ENCODE data around the gene NAP1L5. TPM values are rescaled to one million over a fixed set of nuclear protein-coding genes. Genes with fewer than 3 reads are reported as not detected.

NAP1L5 gene
- total and polyA plus RNA-seq, 2 donors (not counting 1 experiment from before 2014, with no cell fraction given), result 8.9 to 14.1 TPM

DNA sequence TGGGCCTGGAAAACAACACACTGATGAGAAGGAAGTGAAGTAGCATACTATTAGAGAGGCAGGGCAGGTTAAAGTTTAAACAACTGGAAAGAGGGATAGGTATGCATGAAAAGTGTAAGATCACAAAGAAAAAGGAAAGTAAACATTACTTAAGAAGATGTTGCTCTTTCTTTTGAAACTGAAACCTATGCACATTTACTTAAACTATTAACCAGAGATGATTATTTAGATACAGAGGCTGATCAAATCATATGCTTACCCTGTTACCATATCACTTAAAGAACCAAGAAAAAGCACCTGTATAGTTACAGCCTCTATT is 37.8 kb downstream of the NAP1L5 start:
- Histone ChIP-seq H3K4me1 (ENCODE audit: control insufficient read depth, extremely low read depth, insufficient read depth, low read length) (peaks cover 28% of the 10 kb centered on the region), H3K36me3 (ENCODE audit: control insufficient read depth, insufficient read depth, low read length) (no peaks in the 10 kb centered on the region), H3K27me3 (ENCODE audit: control insufficient read depth, insufficient read depth, low read length) (no peaks in the 10 kb centered on the region), H3K4me3 (replicated peaks in 1 of 4; ENCODE audit: control extremely low read depth in 1 of 4, insufficient read depth in 1 of 4, low read depth in 3 of 4, low read length in 4 of 4) (no peak overlapping the region), H2AFZ (ENCODE audit: low read length) (no peak overlapping the region), H4K20me1 (ENCODE audit: control insufficient read depth, extremely low read depth, insufficient read depth, low read length) (no peaks in the 10 kb centered on the region), H3K79me2 (ENCODE audit: control insufficient read depth, insufficient read depth, low read length) (no peaks in the 10 kb centered on the region), H3K4me2 (ENCODE audit: extremely low read depth, insufficient read depth, low read length) (no peak overlapping the region), H3K27ac (ENCODE audit: insufficient read depth, low read length) (no peak overlapping the region), H3K9ac (ENCODE audit: insufficient read depth, low read length) (no peak overlapping the region), H3K9me3 (ENCODE audit: control insufficient read depth, insufficient read depth, low read depth, low read length) (no peaks in the 10 kb centered on the region)
- DNase-seq (ENCODE audit: low read depth in 2 of 2), result no peak
- TF ChIP-seq CTCF (conservative IDR thresholded peaks at IDR 0.05 in 1 of 2, IDR thresholded peaks at IDR 0.05 in 1 of 2; ENCODE audit: low read depth in 1 of 2, low read length in 2 of 2) (no peak), EZH2 (IDR thresholded peaks at IDR 0.05; ENCODE audit: low read length, missing control alignments) (no peak)

GRCh38 chr4:88659055-88659889 is 38.4 kb downstream of the NAP1L5 start:
- Histone ChIP-seq H3K27me3 (ENCODE audit: control insufficient read depth, insufficient read depth, low read length) (no peaks in the 10 kb centered on the region), H3K9ac (ENCODE audit: insufficient read depth, low read length) (no peak overlapping the region), H3K36me3 (ENCODE audit: control insufficient read depth, insufficient read depth, low read length) (no peaks in the 10 kb centered on the region), H4K20me1 (ENCODE audit: control insufficient read depth, extremely low read depth, insufficient read depth, low read length) (no peaks in the 10 kb centered on the region), H3K4me2 (ENCODE audit: extremely low read depth, insufficient read depth, low read length) (peak overlapping the region; percentile 17), H2AFZ (ENCODE audit: low read length) (peak overlapping the region; percentile 31), H3K79me2 (ENCODE audit: control insufficient read depth, insufficient read depth, low read length) (no peaks in the 10 kb centered on the region), H3K9me3 (ENCODE audit: control insufficient read depth, insufficient read depth, low read depth, low read length) (no peaks in the 10 kb centered on the region), H3K27ac (ENCODE audit: insufficient read depth, low read length) (peak overlapping the region; percentile 31), H3K4me1 (ENCODE audit: control insufficient read depth, extremely low read depth, insufficient read depth, low read length) (peaks cover 28% of the 10 kb centered on the region), H3K4me3 (replicated peaks in 1 of 4; ENCODE audit: control extremely low read depth in 1 of 4, insufficient read depth in 1 of 4, low read depth in 3 of 4, low read length in 4 of 4) (no peak overlapping the region)
- TF ChIP-seq EZH2 (IDR thresholded peaks at IDR 0.05; ENCODE audit: low read length, missing control alignments) (no peak), CTCF (conservative IDR thresholded peaks at IDR 0.05 in 1 of 2, IDR thresholded peaks at IDR 0.05 in 1 of 2; ENCODE audit: low read depth in 1 of 2, low read length in 2 of 2) (peak; percentile 70 to 84)
- DNase-seq (ENCODE audit: low read depth in 2 of 2), result peak; percentile 71 to 81

DNA sequence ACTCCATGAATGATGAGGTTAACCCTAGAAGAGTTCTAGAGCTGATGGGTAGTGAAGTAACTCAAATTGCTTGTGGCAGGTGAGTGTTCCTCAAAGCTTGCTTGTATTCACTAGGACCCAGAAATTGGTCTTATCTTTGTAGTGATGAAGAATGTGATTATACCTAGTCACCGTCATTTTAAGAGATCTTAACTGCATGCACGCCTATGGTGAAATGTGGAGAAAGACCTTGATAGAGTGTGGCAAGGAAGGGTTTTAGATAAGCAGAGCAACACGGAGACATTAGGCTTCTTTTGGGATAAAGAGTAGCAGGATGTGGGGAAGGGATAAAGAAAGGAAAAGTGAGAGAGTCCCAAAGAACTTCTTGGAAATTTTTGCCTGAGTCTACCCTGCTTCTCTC is 42.4 kb downstream of the NAP1L5 start:
- Histone ChIP-seq H3K4me1 (ENCODE audit: control insufficient read depth, extremely low read depth, insufficient read depth, low read length) (peaks cover 8% of the 10 kb centered on the region), H3K4me2 (ENCODE audit: extremely low read depth, insufficient read depth, low read length) (no peak overlapping the region), H3K27ac (ENCODE audit: insufficient read depth, low read length) (no peak overlapping the region), H3K9ac (ENCODE audit: insufficient read depth, low read length) (no peak overlapping the region), H3K36me3 (ENCODE audit: control insufficient read depth, insufficient read depth, low read length) (no peaks in the 10 kb centered on the region), H2AFZ (ENCODE audit: low read length) (no peak overlapping the region), H4K20me1 (ENCODE audit: control insufficient read depth, extremely low read depth, insufficient read depth, low read length) (no peaks in the 10 kb centered on the region), H3K9me3 (ENCODE audit: control insufficient read depth, insufficient read depth, low read depth, low read length) (no peaks in the 10 kb centered on the region), H3K27me3 (ENCODE audit: control insufficient read depth, insufficient read depth, low read length) (no peaks in the 10 kb centered on the region), H3K4me3 (replicated peaks in 1 of 4; ENCODE audit: control extremely low read depth in 1 of 4, insufficient read depth in 1 of 4, low read depth in 3 of 4, low read length in 4 of 4) (no peak overlapping the region), H3K79me2 (ENCODE audit: control insufficient read depth, insufficient read depth, low read length) (no peaks in the 10 kb centered on the region)
- TF ChIP-seq EZH2 (IDR thresholded peaks at IDR 0.05; ENCODE audit: low read length, missing control alignments), result no peak
- no peak for TF ChIP-seq CTCF (conservative IDR thresholded peaks at IDR 0.05 in 1 of 2, IDR thresholded peaks at IDR 0.05 in 1 of 2; ENCODE audit: low read depth in 1 of 2, low read length in 2 of 2)
- no peak for DNase-seq (ENCODE audit: low read depth in 2 of 2)

Data from fibroblast of lung (primary cell).